HS-27A (cell line): ENCODE measurements around the gene MGME1.

ENCODE experiments used
- DNase-seq: peaks from one replicate; pipeline ENCODE4 v3.0.0-alpha.2; 2012; ENCODE audit warnings: low read depth, missing footprints

The MGME1 gene

GRCh38 chr20:17940224-17940971 is 28.4 kb upstream of the MGME1 start:
- no peak for DNase-seq

- DNase-seq: no peak
These were observed 27.6 kb upstream of the MGME1 start for GRCh38 chr20:17941087-17941825.

GRCh38 chr20:17941826-17942196 is 27.0 kb upstream of the MGME1 start:
- no peak for DNase-seq

GRCh38 chr20:17943343-17943742 is 25.5 kb upstream of the MGME1 start:
- no peak for DNase-seq

GRCh38 chr20:17944854-17945474 is 23.9 kb upstream of the MGME1 start:
- DNase-seq: no peak

DNA sequence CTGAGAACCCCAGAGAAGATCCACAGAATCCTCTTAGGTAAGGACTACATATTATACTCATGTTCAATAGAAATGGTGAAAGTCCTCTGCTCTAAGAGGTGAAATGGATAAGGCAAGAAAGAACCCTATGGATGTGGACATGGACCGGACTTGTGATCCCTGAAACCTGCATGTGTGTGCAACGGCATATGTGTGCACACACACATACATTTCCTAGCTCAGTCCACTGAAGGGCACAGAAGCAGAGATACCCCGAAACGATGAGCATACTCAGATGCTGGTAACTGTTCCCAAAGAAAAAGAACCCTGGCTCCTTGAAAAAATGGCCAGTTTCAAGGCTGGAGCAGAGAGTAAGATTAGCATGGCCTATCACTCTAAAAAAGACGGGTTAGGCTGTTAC is 22.8 kb upstream of the MGME1 start:
- DNase-seq: no peak

DNA sequence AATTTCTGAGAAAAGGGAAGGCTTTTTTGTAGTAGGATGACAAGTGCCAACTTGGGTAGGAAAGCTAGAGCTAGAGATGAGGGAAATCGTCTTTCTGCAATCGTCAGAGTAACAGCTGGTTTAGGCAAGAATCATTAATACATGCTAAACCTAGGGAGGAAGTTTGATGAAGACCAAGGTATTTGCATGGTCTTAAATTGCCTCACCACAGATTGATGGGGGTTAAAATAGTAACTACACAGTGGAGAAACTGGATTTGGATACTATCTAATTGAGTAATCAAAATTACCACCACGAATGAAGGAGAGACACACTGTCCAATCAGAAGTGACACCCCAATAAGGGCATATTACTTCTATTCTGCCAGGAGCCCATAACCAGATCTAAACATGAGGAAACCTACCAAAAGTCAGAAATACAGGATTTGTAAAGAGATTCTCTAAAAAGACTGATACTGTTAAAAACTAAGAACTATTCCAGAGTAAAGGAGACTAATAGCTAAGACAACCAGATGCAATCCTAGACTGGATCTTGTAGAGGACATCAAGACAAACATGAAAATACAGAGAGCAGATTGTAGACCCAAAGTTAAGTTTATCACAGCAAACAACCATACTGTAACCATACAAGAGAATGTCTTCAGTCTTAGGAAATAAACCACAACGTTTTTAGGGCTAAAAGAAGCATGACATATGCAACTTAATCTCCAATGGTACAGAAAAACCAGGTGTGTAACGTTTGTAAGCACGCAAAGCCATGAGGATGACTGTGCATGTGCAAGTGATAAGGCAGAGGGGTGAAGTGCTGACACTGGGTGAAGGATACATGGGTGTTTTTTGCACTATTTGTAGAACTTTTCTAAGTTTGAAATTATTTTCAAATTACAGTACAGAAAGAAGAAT is 22.0 kb upstream of the MGME1 start:
- DNase-seq: no peak

DNA sequence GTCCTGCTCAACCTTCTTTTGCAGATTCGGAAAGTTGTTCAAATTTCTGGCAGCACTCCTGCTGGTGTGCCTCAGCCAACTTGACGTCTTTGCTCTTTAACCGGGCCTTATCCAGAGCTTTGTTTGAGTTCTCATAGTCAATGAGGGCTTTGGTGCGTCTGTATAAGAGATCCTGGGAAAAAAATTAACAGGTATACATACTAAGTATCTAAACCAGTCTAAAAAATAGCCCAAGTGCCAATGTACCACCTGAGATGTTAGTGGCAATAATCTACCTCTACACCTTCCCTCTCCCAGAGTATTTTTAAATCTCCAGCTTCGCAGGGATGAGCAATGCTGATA is 21.4 kb upstream of the MGME1 start:
- DNase-seq: no peak

GRCh38 chr20:17948442-17948841 is 20.4 kb upstream of the MGME1 start:
- DNase-seq: no peak

GRCh38 chr20:17949899-17950298 is 18.9 kb upstream of the MGME1 start:
- no peak for DNase-seq

- no peak for DNase-seq
These were observed 18.1 kb upstream of the MGME1 start for GRCh38 chr20:17950670-17951069.

DNA sequence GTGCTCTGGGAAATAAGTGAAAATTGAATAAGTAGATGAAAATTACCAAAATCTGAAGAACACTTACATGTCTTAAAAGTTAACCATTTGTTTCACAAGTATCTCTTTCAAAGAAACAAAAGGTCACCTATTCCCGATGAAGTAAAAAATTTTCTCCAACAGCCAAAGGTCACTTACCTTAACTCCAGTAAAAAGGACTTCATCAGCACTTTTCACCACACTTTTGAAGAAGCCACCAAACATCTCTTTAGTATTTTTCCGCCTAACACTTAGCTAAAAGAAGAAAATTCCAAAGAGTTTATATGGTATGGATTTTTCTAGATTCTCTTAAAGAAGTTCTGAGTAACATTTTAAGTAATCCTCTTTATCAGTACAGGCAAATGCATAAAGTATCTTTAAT is 17.5 kb upstream of the MGME1 start:
- no peak for DNase-seq

DNA sequence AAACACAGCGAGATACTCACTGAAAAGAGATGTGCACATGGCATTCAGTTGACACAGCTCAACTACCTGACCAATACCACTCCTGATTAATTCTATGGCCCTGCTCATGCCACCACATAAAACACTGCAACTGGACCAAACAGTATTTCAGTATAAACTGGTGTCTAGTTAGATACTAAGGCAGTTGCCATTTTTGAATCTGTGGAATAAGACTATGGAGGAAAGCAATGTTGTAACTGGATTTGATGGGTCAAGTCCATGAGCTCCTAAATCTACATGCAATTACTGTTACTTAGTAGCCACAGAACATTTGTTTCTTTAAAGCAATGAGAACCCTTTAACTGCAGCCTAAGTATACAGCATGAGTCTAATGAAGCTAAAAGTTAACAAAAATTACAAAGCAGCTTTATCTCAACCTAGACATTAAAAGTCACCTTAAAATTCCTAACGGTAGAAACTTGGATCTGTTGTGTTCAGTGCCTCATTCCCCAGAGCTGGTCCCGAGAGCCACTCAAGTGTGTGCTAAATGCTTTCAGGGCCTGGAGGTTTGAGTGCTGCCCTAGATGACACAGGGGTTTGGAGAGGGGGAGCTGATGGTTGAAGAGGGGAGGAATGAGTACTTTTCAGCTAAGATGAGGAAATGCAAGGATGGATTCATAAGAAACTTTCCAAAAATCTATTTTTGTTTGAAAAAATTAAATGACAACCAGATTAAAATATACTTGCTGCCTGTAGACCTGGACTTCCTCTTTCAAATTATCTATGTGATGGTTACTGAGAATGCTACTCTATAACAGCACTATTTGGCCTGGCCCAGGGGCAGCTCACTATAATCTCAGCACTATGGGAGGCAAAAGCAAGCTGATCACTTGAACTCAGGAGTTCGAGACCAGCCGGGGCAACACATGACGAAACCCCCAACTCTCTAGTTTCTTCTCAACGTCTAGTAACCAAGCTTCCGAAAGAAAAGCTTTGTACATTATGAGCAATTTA is 15.8 kb upstream of the MGME1 start:
- DNase-seq: no peak

DNA sequence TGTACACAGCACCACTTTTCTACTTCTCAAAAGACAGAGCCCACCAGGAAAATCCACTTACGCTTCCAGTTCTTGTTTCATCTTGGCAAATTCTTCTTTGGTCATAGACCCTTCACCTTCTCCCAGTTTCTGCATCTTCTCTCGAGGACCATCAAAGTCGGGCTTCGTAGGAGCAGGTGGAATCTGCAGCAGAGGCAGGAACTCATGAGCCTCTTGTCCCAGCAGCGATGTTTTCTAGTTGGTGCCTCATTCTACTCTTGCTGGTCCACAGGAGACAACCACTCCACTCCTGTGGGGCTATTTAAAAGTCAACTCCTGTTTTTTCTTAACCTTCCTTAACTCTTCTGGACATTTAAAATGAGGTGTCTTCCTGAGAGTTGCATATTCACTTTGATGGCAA is 14.9 kb upstream of the MGME1 start:
- DNase-seq: no peak

DNA sequence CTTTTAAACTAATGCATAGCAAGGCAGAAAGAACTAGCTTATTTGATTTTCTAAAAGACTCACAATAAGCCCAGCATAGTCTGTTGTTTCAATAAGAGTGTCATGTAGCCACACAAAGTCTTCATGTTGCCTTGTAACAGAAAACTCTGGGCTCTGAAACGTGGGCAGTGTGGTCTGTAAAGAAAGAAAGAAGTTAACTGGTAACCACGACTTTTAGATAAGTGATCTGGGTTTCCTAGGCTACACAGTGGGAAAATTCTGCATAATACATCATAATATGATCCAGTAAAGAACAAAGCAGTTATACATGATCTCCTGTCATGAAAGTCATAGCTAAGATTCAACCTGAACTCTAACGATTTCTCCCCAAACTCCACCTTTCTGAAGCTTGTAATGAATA is 13.5 kb upstream of the MGME1 start:
- no peak for DNase-seq

- DNase-seq: no peak
These were observed 12.6 kb upstream of the MGME1 start for GRCh38 chr20:17956099-17956685.

GRCh38 chr20:17957505-17958363 is 11.1 kb upstream of the MGME1 start:
- no peak for DNase-seq

- DNase-seq: no peak
These were observed 10.2 kb upstream of the MGME1 start for GRCh38 chr20:17958373-17959256.

- DNase-seq: no peak
These were observed 9.6 kb upstream of the MGME1 start for GRCh38 chr20:17959257-17959627.
